Activated B cell treated with CpG ODN at 0.5 μM for 24 hours (primary cell): Measurements from ENCODE around the gene APCDD1. TPM values are rescaled to one million over a fixed set of nuclear protein-coding genes. Genes with fewer than 3 reads are reported as not detected.

Experiments used
- ATAC-seq: fragments of 200-7000 bp; cut with Tn5 transposase; one replicate; pipeline ENCODE4 v1.10.0; 2021; ENCODE audit warnings: low read depth, mild to moderate bottlenecking, moderate library complexity
- CTCF ChIA-PET: fragments of 350-600 bp; sonication (Branson Sonifier 250); formaldehyde crosslinking; loops from one replicate; lab custom pipeline; 2021; ENCODE audit warnings: antibody characterized with exemption; lab: Charles Lee
- POLR2A ChIA-PET: fragments of 350-600 bp; sonication (Branson Sonifier 250); formaldehyde crosslinking; loops from one replicate; lab custom pipeline; 2021; ENCODE audit warnings: antibody characterized with exemption; lab: Charles Lee
- DNase-seq: peaks from one replicate; pipeline ENCODE4 v3.0.0; 2022
- H3K27ac Mint-ChIP-seq: one replicate; pipeline ENCODE4 v1.8.0; 2020; ENCODE audit warnings: mixed read lengths
- H3K27me3 Mint-ChIP-seq: one replicate; pipeline ENCODE4 v1.8.0; 2021; ENCODE audit warnings: mixed read lengths
- H3K36me3 Mint-ChIP-seq: one replicate; pipeline ENCODE4 v1.8.0; 2021; ENCODE audit warnings: low read depth, mixed read lengths
- H3K4me1 Mint-ChIP-seq: one replicate; pipeline ENCODE4 v1.8.0; 2021; ENCODE audit warnings: mixed read lengths
- H3K4me3 Mint-ChIP-seq: one replicate; pipeline ENCODE4 v1.8.0; 2020; ENCODE audit warnings: mild to moderate bottlenecking, mixed read lengths
- H3K9me3 Mint-ChIP-seq: one replicate; pipeline ENCODE4 v1.8.0; 2020; ENCODE audit warnings: mixed read lengths
- CTCF ChIP-seq: fragments of 200-600 bp; IDR thresholded peaks from one replicate; pipeline ENCODE4 v1.8.0; 2022; ENCODE audit warnings: antibody characterized with exemption, mild to moderate bottlenecking
- intact Hi-C: fragments of 100-400 bp; cut with micrococcal nuclease; formaldehyde crosslinking; loops from one replicate; pipeline ENCODE4 v1.15.1; 2024
- total RNA-seq: library from RNA; stranded (reverse); gene quantifications from 2 replicates; pipeline ENCODE4 v1.2.3, GENCODE V29; 2022

The APCDD1 gene
- total RNA-seq, 1 donor from 2014 or later, result 0.38 TPM

- no peak for TF ChIP-seq CTCF
- H3K9me3 Mint-ChIP-seq, result no peaks in the 10 kb centered on the region
- no peak overlapping the region for H3K27ac Mint-ChIP-seq
- peaks cover 48% of the 10 kb centered on the region for H3K4me1 Mint-ChIP-seq
- intact Hi-C loops, result no loop called here
- DNase-seq (no peak), ATAC-seq (no peak)
- POLR2A ChIA-PET, result no interaction called here
- H3K4me3 Mint-ChIP-seq, result peak overlapping the region; percentile 0
- H3K36me3 Mint-ChIP-seq, result no peaks in the 10 kb centered on the region
- CTCF ChIA-PET, result interaction anchor here (0.6 kb wide), 1 partner anchor 511 kb away, joined by 3 read pairs; no protein-coding TSS in a partner anchor
- H3K27me3 Mint-ChIP-seq, result peaks cover 2% of the 10 kb centered on the region
These were observed 20.8 kb downstream of the APCDD1 start for GRCh38 chr18:10475276-10475653.

GRCh38 chr18:10475654-10476291 lies 21.3 kb downstream of the APCDD1 start:
- DNase-seq (no peak), ATAC-seq (peak; percentile 49)
- peak overlapping the region; percentile 18 for H3K27ac Mint-ChIP-seq
- peak overlapping the region; percentile 41 for H3K4me3 Mint-ChIP-seq
- intact Hi-C loops, result no loop called here
- peaks cover 49% of the 10 kb centered on the region for H3K4me1 Mint-ChIP-seq
- peaks cover 2% of the 10 kb centered on the region for H3K27me3 Mint-ChIP-seq
- H3K9me3 Mint-ChIP-seq, result no peaks in the 10 kb centered on the region
- no peaks in the 10 kb centered on the region for H3K36me3 Mint-ChIP-seq
- TF ChIP-seq CTCF, result no peak
- POLR2A ChIA-PET, result no interaction called here
- CTCF ChIA-PET, result interaction anchor here (0.6 kb wide), 1 partner anchor 511 kb away, joined by 3 read pairs; no protein-coding TSS in a partner anchor

- DNase-seq, result no peak
- H3K27me3 Mint-ChIP-seq, result peaks cover 2% of the 10 kb centered on the region
- H3K4me3 Mint-ChIP-seq, result peak overlapping the region; percentile 13
- no peak for ATAC-seq
- TF ChIP-seq CTCF, result no peak
- H3K4me1 Mint-ChIP-seq, result peaks cover 53% of the 10 kb centered on the region
- no peak overlapping the region for H3K27ac Mint-ChIP-seq
- ChIA-PET CTCF (no interaction called here), POLR2A (no interaction called here)
- H3K36me3 Mint-ChIP-seq, result no peaks in the 10 kb centered on the region
- no peaks in the 10 kb centered on the region for H3K9me3 Mint-ChIP-seq
- intact Hi-C loops, result no loop called here
These were observed 21.9 kb downstream of the APCDD1 start for GRCh38 chr18:10476338-10476791.

- POLR2A ChIA-PET, result no interaction called here
- no peak for TF ChIP-seq CTCF
- CTCF ChIA-PET, result interaction anchor here (2.0 kb wide), 1 partner anchor 14 kb away, joined by 5 read pairs; no protein-coding TSS in a partner anchor
- Mint-ChIP-seq H3K4me3 (peak overlapping the region; percentile 30), H3K4me1 (peaks cover 61% of the 10 kb centered on the region), H3K27me3 (peaks cover 2% of the 10 kb centered on the region), H3K27ac (peak overlapping the region; percentile 13), H3K9me3 (no peaks in the 10 kb centered on the region), H3K36me3 (no peaks in the 10 kb centered on the region)
- no peak for DNase-seq
- no peak for ATAC-seq
- intact Hi-C loops, result no loop called here
These were observed 22.9 kb downstream of the APCDD1 start for GRCh38 chr18:10477121-10477862.

DNA sequence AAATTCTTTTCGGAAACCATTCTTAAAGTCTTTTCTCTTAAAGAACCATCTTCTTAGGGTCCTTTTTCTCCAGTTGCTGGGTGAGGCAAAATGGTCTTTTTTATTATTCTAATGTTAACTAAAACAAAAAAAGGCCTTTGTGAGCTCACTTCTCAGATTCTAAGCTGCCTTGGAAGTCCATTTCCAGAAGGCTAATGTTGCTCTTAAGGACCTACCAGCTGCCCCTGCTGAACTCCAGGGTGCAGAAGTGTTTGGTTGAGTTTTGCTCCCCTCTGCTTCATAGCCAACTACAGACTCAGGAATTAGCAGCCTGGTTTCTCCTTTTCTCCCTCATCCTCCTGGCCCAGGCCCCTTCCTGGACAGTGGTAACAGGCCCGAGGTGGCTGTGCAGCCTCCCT lies 23.4 kb downstream of the APCDD1 start:
- Mint-ChIP-seq H3K4me1 (peaks cover 67% of the 10 kb centered on the region), H3K9me3 (no peaks in the 10 kb centered on the region), H3K36me3 (no peaks in the 10 kb centered on the region), H3K27me3 (peaks cover 2% of the 10 kb centered on the region), H3K4me3 (no peak overlapping the region), H3K27ac (no peak overlapping the region)
- POLR2A ChIA-PET, result no interaction called here
- no peak for ATAC-seq
- intact Hi-C loops, result loop anchor here (1.0 kb wide), 1 partner anchor 11 kb away; no protein-coding TSS in a partner anchor
- TF ChIP-seq CTCF, result no peak
- no peak for DNase-seq
- CTCF ChIA-PET, result interaction anchor here (2.0 kb wide), 1 partner anchor 13 kb away, joined by 5 read pairs; no protein-coding TSS in a partner anchor
